HCT116 (cell line): Measurements from ENCODE around the gene SART1. TPM values are rescaled to one million over a fixed set of nuclear protein-coding genes. Genes with fewer than 3 reads are reported as not detected.

Experiments
- ATAC-seq: fragments of 200-7000 bp; cut with Tn5 transposase; 2 replicates; pipeline ENCODE4 v1.9.1; 2020; ENCODE audit warnings: mild to moderate bottlenecking, moderate library complexity
- BruUV-seq: library from RNA; stranded (reverse); fragments of 400-500 nt; replicated peaks from 2 replicates; lab custom pipeline; 2021; lab: Mats Ljungman, UMichigan
- CTCF ChIA-PET: fragments of 300-600 bp; sonication (Branson Sonifier 250); formaldehyde crosslinking; loops from one replicate; lab custom pipeline; 2021; ENCODE audit warnings: antibody characterized with exemption; lab: Charles Lee
- POLR2A ChIA-PET: fragments of 300-600, 350-600 bp; sonication (Branson Sonifier 250); formaldehyde crosslinking; loops from one replicate; lab custom pipeline; 2021; ENCODE audit warnings: antibody characterized with exemption; lab: Charles Lee
- RAD21 ChIA-PET, 2 experiments: fragments of 300-600 bp; sonication (Branson Sonifier 250); formaldehyde crosslinking; loops; one replicate each; lab custom pipeline; 2023; ENCODE audit warnings: low total read pairs in 2 of 2; ENCODE audit not compliant: uncharacterized antibody in 2 of 2, unreplicated experiment in 2 of 2, low non-redundant PET in 1 of 2; lab: Charles Lee
- DNase-seq: peaks from one replicate; pipeline ENCODE4 v3.0.0-alpha.2; 2010; ENCODE audit warnings: low read depth, low spot score
- H2AFZ ChIP-seq: fragments of 200-600 bp; shearing (Covaris generic), sonication (generic); 2 replicates; pipeline ENCODE4 v1.6.1; 2017; ENCODE audit warnings: low read depth, mixed run types, mixed read lengths, antibody characterized with exemption, low read length; ENCODE audit not compliant: poor library complexity, severe bottlenecking
- H3K27ac ChIP-seq: 2 replicates; pipeline ENCODE4 v1.5.1; 2012; ENCODE audit warnings: low read depth, low read length
- H3K27me3 ChIP-seq: fragments of 200-600 bp; sonication (generic); 2 replicates; pipeline ENCODE4 v1.6.1; 2016; ENCODE audit warnings: mixed run types, low read length, mixed read lengths; ENCODE audit not compliant: insufficient read depth
- H3K36me3 ChIP-seq, 2 experiments: fragments of 200-500 bp in 1 of 2; fragments of 200-600 bp in 1 of 2; sonication (Bioruptor generic) in 1 of 2; sonication (generic) in 1 of 2; 2 replicates each; pipeline versions ENCODE4 v1.5.1 to v1.6.1; 2014 to 2016; ENCODE audit warnings: low read length in 2 of 2, inconsistent platforms in 1 of 2, mixed read lengths in 1 of 2, mixed run types in 1 of 2; ENCODE audit not compliant: insufficient read depth in 2 of 2, control insufficient read depth in 1 of 2
- H3K4me1 ChIP-seq, 2 experiments: fragments of 200-600 bp in 1 of 2; sonication (generic) in 1 of 2; 2 replicates each; pipeline versions ENCODE4 v1.5.1 to v1.6.1; 2012 to 2017; ENCODE audit warnings: low read length in 2 of 2, inconsistent platforms in 1 of 2, mild to moderate bottlenecking in 1 of 2, mixed read lengths in 1 of 2, mixed run types in 1 of 2, moderate library complexity in 1 of 2; ENCODE audit not compliant: insufficient read depth in 2 of 2, control insufficient read depth in 1 of 2
- H3K4me2 ChIP-seq: fragments of 200-600 bp; sonication (generic); 2 replicates; pipeline ENCODE4 v1.6.1; 2017; ENCODE audit warnings: mixed run types, low read length, mixed read lengths
- H3K4me3 ChIP-seq, 2 experiments: fragments of 200-600 bp in 1 of 2; sonication (generic) in 1 of 2; replicated peaks in 1 of 2; 2 replicates each; pipeline ENCODE4 v1.5.1; 2011 to 2016; ENCODE audit warnings: low read length in 2 of 2, control low read depth in 1 of 2, low read depth in 1 of 2, mild to moderate bottlenecking in 1 of 2, mixed read lengths in 1 of 2, mixed run types in 1 of 2
- H3K79me2 ChIP-seq: fragments of 200-600 bp; sonication (generic); 2 replicates; pipeline ENCODE4 v1.6.1; 2017; ENCODE audit warnings: mild to moderate bottlenecking, mixed run types, low read length, moderate library complexity, mixed read lengths; ENCODE audit not compliant: insufficient read depth
- H3K9ac ChIP-seq: fragments of 200-600 bp; sonication (generic); 2 replicates; pipeline ENCODE4 v1.6.1; 2016; ENCODE audit warnings: low read length, mixed read lengths
- H3K9me2 ChIP-seq: fragments of 200-600 bp; sonication (generic), shearing (Covaris generic); 2 replicates; pipeline ENCODE4 v1.6.1; 2017; ENCODE audit warnings: mixed run types, mild to moderate bottlenecking, moderate library complexity; ENCODE audit not compliant: insufficient read depth
- H3K9me3 ChIP-seq, 2 experiments: fragments of 200-500 bp in 1 of 2; fragments of 200-600 bp in 1 of 2; sonication (Bioruptor generic) in 1 of 2; sonication (generic) in 1 of 2; 2 replicates each; pipeline ENCODE4 v1.6.1; 2014 to 2017; ENCODE audit warnings: low read length in 2 of 2, mixed read lengths in 2 of 2, inconsistent platforms in 1 of 2, low read depth in 1 of 2, mild to moderate bottlenecking in 1 of 2, mixed run types in 1 of 2, moderate library complexity in 1 of 2; ENCODE audit not compliant: control insufficient read depth in 1 of 2, insufficient read depth in 1 of 2
- H4K20me1 ChIP-seq: fragments of 200-600 bp; sonication (generic), shearing (Covaris generic); 2 replicates; pipeline ENCODE4 v1.6.1; 2017; ENCODE audit warnings: mixed run types, mild to moderate bottlenecking, moderate library complexity; ENCODE audit not compliant: insufficient read depth
- ATF3 ChIP-seq: IDR thresholded peaks from 2 replicates; pipeline ENCODE4 v1.6.1; 2012
- CEBPB ChIP-seq: IDR thresholded peaks from 2 replicates; pipeline ENCODE4 v1.6.1; 2012; ENCODE audit warnings: low read depth
- CTCF ChIP-seq, 3 experiments: fragments of 200-600 bp in 1 of 3; sonication (generic) in 1 of 3; IDR thresholded peaks in 2 of 3; conservative IDR thresholded peaks in 1 of 3; 2 replicates each; pipeline ENCODE4 v1.5.1; 2012 to 2017; ENCODE audit warnings: low read depth in 2 of 3, low read length in 2 of 3, antibody characterized with exemption in 1 of 3, borderline replicate concordance in 1 of 3, control low read depth in 1 of 3, mild to moderate bottlenecking in 1 of 3, mixed read lengths in 1 of 3, mixed run types in 1 of 3, moderate library complexity in 1 of 3; ENCODE audit not compliant: insufficient read depth in 1 of 3
- EGR1 ChIP-seq: IDR thresholded peaks from 2 replicates; pipeline ENCODE4 v1.6.1; 2012; ENCODE audit warnings: low read depth
- EZH2 ChIP-seq: fragments of 200-600 bp; sonication (generic); IDR thresholded peaks from 2 replicates; pipeline ENCODE4 v1.6.1; 2017; ENCODE audit warnings: antibody characterized with exemption, mixed run types
- FOSL1 ChIP-seq: IDR thresholded peaks from 2 replicates; pipeline ENCODE4 v1.6.1; 2012; ENCODE audit warnings: low read depth
- JUND ChIP-seq: IDR thresholded peaks from 2 replicates; pipeline ENCODE4 v1.6.1; 2012
- MAX ChIP-seq: IDR thresholded peaks from 2 replicates; pipeline ENCODE4 v1.6.1; 2012
- POLR2A ChIP-seq: IDR thresholded peaks from 2 replicates; pipeline ENCODE4 v1.7.0; 2011; ENCODE audit warnings: borderline replicate concordance; ENCODE audit not compliant: insufficient read depth, insufficient read length; ENCODE audit errors: extremely low read depth
- POLR2AphosphoS5 ChIP-seq: IDR thresholded peaks from 2 replicates; pipeline ENCODE4 v1.6.1; 2011; ENCODE audit warnings: mild to moderate bottlenecking, low read depth, low read length, moderate library complexity
- RAD21 ChIP-seq: IDR thresholded peaks from 2 replicates; pipeline ENCODE4 v1.6.1; 2012; ENCODE audit warnings: low read depth, mild to moderate bottlenecking
- SIN3A ChIP-seq: IDR thresholded peaks from 2 replicates; pipeline ENCODE4 v1.6.1; 2012; ENCODE audit warnings: low read depth
- SP1 ChIP-seq: IDR thresholded peaks from 2 replicates; pipeline ENCODE4 v1.6.1; 2012; ENCODE audit warnings: low read depth
- SRF ChIP-seq: IDR thresholded peaks from 2 replicates; pipeline ENCODE4 v1.6.1; 2012; ENCODE audit warnings: low read depth
- ZBTB33 ChIP-seq: IDR thresholded peaks from 2 replicates; pipeline ENCODE4 v1.6.1; 2011; ENCODE audit warnings: mild to moderate bottlenecking, low read length, moderate library complexity; ENCODE audit not compliant: insufficient replicate concordance; ENCODE audit errors: extremely low read depth
- ZFX ChIP-seq: fragments of 450-650 bp; IDR thresholded peaks from 2 replicates; pipeline ENCODE4 v1.6.1; 2017
- intact Hi-C: fragments of 100-400 bp; cut with micrococcal nuclease; formaldehyde crosslinking; loops from 2 replicates; pipeline ENCODE4 v1.10.0; 2022
- total RNA-seq: library from RNA; stranded (reverse); gene quantifications from one replicate; pipeline ENCODE4 v1.2.1, GENCODE V29; 2021; ENCODE audit not compliant: unreplicated experiment

SART1 gene
- total RNA-seq, 1 experiment from 2014 or later, result 47.9 TPM

GRCh38 chr11:65975771-65976170, 14.2 kb downstream of the SART1 start:
- no peak for TF ChIP-seq RAD21
- no peak for TF ChIP-seq ZBTB33
- no peak for TF ChIP-seq MAX
- no peak for TF ChIP-seq SIN3A
- no peak for TF ChIP-seq ZFX
- no peak for TF ChIP-seq JUND
- no peak for TF ChIP-seq EGR1
- TF ChIP-seq POLR2A, result no peak
- no peak for TF ChIP-seq ATF3
- no peak for TF ChIP-seq CTCF (IDR thresholded peaks at IDR 0.05 in 2 of 3, conservative IDR thresholded peaks at IDR 0.05 in 1 of 3; ENCODE audit: borderline replicate concordance in 1 of 3, insufficient read depth in 1 of 3, low read depth in 2 of 3, low read length in 2 of 3)
- no peak for TF ChIP-seq SRF
- no peak for TF ChIP-seq SP1
- no peak for TF ChIP-seq EZH2
- no peak for TF ChIP-seq POLR2AphosphoS5
- TF ChIP-seq FOSL1, result no peak
- no peak for TF ChIP-seq CEBPB
- Histone ChIP-seq H3K4me1 (no peaks in the 10 kb centered on the region), H3K9me3 (no peaks in the 10 kb centered on the region), H4K20me1 (no peaks in the 10 kb centered on the region), H3K27ac (no peak overlapping the region), H3K4me3 (no peak overlapping the region), H3K79me2 (no peaks in the 10 kb centered on the region), H3K4me2 (no peak overlapping the region), H3K9ac (no peak overlapping the region), H3K27me3 (no peaks in the 10 kb centered on the region), H3K36me3 (peaks cover 6 to 10% of the 10 kb centered on the region in 2 experiments; a peak in 3 of 4 replicates), H3K9me2 (no peaks in the 10 kb centered on the region), H2AFZ (no peak overlapping the region)
- RAD21 ChIA-PET, result no interaction called here
- BruUV-seq, result no TSS peak
- DNase-seq (no peak), ATAC-seq (no peak)
- POLR2A ChIA-PET, result no interaction called here
- CTCF ChIA-PET, result no interaction called here
- intact Hi-C loops, result no loop called here
